Measurements from ENCODE around the gene LRRK1.

LRRK1 gene

DNA sequence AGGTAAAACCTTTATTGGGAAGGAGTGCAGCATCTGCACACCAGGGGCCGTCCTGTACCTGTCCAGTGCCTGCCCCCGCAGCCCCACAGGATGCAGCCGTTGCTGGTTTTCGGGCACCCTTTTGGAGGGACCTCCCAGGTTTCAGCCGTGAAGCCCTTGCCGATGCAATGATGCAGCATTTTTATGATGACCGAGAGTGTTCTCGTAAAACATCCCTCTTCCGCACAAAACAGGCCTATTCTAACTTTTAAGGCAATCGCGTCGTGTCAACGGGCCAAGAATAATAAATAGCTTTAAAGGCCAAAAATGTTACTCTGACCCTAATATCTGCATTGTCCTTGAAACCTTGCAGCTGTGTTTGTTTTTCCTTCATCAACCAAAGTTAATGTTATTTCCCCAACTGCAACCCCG lies 126.1 kb downstream of the LRRK1 start:
- Histone ChIP-seq H2AFZ (ENCODE audit: low read depth, low read length) (no peak overlapping the region), H3K36me3 (replicated peaks; ENCODE audit: low read depth, low read length) (peaks cover 82% of the 10 kb centered on the region), H3K9me3 (ENCODE audit: insufficient read depth, low read length) (no peaks in the 10 kb centered on the region), H4K20me1 (ENCODE audit: insufficient read depth, low read length) (no peaks in the 10 kb centered on the region), H3K9ac (ENCODE audit: low read length) (no peak overlapping the region), H3K4me3 (ENCODE audit: low read length) (no peak overlapping the region), H3K27me3 (ENCODE audit: low read depth, low read length) (no peaks in the 10 kb centered on the region), H3K4me2 (ENCODE audit: low read length) (no peak overlapping the region), H3K79me2 (ENCODE audit: low read length) (no peaks in the 10 kb centered on the region), H3K27ac (ENCODE audit: low read length) (no peak overlapping the region), H3K4me1 (ENCODE audit: low read length) (peaks cover 14% of the 10 kb centered on the region)
- no peak for TF ChIP-seq EZH2phosphoT487 (IDR thresholded peaks at IDR 0.05; ENCODE audit: low read depth)
- TF ChIP-seq, protein P1, sequence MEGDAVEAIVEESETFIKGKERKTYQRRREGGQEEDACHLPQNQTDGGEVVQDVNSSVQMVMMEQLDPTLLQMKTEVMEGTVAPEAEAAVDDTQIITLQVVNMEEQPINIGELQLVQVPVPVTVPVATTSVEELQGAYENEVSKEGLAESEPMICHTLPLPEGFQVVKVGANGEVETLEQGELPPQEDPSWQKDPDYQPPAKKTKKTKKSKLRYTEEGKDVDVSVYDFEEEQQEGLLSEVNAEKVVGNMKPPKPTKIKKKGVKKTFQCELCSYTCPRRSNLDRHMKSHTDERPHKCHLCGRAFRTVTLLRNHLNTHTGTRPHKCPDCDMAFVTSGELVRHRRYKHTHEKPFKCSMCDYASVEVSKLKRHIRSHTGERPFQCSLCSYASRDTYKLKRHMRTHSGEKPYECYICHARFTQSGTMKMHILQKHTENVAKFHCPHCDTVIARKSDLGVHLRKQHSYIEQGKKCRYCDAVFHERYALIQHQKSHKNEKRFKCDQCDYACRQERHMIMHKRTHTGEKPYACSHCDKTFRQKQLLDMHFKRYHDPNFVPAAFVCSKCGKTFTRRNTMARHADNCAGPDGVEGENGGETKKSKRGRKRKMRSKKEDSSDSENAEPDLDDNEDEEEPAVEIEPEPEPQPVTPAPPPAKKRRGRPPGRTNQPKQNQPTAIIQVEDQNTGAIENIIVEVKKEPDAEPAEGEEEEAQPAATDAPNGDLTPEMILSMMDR (IDR thresholded peaks at IDR 0.05; ENCODE audit: low read depth, low read length) = no peak

DNA sequence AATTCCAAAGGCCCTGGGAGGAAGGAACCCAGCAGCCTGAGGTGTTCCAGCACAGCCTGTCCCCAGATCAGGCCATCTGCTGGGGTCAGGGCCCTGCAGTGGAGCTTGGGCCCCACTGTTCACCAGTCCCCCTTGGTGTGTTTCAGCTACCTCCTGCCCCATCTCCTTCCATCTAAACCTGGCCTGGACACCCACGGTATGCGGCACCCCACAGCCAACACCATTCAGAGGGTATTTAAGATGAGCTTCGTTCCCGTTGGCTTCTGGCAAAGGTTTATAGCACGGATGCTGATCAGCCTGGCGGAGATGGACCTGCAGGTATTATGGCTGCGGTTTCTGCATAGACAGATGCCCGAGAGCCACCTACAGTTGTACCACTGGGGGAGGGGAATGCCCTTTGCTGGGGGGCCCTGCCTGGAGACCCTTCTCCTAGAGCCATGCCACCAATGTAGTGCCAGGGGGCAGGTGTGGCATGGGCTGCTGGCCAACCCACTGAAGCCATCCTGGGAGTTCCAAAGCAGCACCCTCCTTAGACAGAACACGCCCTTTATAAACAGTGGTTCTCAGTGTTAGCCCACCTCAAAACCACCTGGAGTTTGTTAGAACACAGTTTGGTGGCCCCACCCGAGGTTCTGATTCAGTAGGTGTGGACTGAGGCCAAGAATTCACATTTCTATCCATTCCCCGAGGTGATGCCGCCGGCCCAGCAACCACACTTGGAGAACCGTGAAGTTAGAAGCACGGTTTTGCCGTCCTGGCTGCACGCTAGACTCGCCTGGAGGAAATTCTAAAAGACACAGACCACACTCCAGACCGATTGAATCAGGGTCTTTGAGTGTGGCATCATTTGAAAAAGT lies 126.9 kb downstream of the LRRK1 start:
- H3K79me2 ChIP-seq (ENCODE audit: low read length) = no peaks in the 10 kb centered on the region
- no peak overlapping the region for H2AFZ ChIP-seq (ENCODE audit: low read depth, low read length)
- peaks cover 22% of the 10 kb centered on the region for H3K4me1 ChIP-seq (ENCODE audit: low read length)
- H4K20me1 ChIP-seq (ENCODE audit: insufficient read depth, low read length) = 0 out of 2 replicates have a peak, but pooled peaks cover 8% of the 10 kb centered on the region
- H3K9me3 ChIP-seq (ENCODE audit: insufficient read depth, low read length) = no peaks in the 10 kb centered on the region
- H3K27ac ChIP-seq (ENCODE audit: low read length) = no peak overlapping the region
- no peak for TF ChIP-seq EZH2phosphoT487 (IDR thresholded peaks at IDR 0.05; ENCODE audit: low read depth)
- TF ChIP-seq, protein P1 (IDR thresholded peaks at IDR 0.05; ENCODE audit: low read depth, low read length) = no peak
- peaks cover 79% of the 10 kb centered on the region for H3K36me3 ChIP-seq (replicated peaks; ENCODE audit: low read depth, low read length)
- H3K4me3 ChIP-seq (ENCODE audit: low read length) = no peak overlapping the region
- H3K27me3 ChIP-seq (ENCODE audit: low read depth, low read length) = no peaks in the 10 kb centered on the region
- no peak overlapping the region for H3K4me2 ChIP-seq (ENCODE audit: low read length)
- no peak overlapping the region for H3K9ac ChIP-seq (ENCODE audit: low read length)

DNA sequence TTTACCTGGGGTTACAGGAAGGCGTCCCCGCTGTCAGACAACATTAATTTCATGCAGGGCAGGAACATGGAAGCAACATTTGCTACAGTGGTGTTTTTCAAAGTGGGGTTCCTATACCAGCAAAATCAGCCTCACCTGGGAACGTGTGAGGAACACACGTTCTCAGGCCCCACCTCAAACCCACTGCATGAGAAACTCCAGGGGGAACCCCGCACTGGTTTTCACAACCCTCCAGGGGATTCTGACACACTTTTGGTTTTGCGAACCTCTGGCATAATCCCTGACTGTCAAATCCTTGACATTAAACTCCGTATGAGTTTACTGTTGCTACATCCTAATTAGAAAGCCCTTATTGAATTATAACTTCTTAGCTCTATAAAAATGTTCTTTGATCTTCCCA lies 127.7 kb downstream of the LRRK1 start:
- H3K9me3 ChIP-seq (ENCODE audit: insufficient read depth, low read length) = no peaks in the 10 kb centered on the region
- no peaks in the 10 kb centered on the region for H3K79me2 ChIP-seq (ENCODE audit: low read length)
- no peak overlapping the region for H3K4me3 ChIP-seq (ENCODE audit: low read length)
- H3K4me2 ChIP-seq (ENCODE audit: low read length) = no peak overlapping the region
- peaks cover 29% of the 10 kb centered on the region for H3K4me1 ChIP-seq (ENCODE audit: low read length)
- H2AFZ ChIP-seq (ENCODE audit: low read depth, low read length) = no peak overlapping the region
- no peak for TF ChIP-seq EZH2phosphoT487 (IDR thresholded peaks at IDR 0.05; ENCODE audit: low read depth)
- TF ChIP-seq, protein P1 (IDR thresholded peaks at IDR 0.05; ENCODE audit: low read depth, low read length) = no peak
- no peak overlapping the region for H3K9ac ChIP-seq (ENCODE audit: low read length)
- H3K27ac ChIP-seq (ENCODE audit: low read length) = no peak overlapping the region
- 0 out of 2 replicates have a peak, but pooled peaks cover 9% of the 10 kb centered on the region for H4K20me1 ChIP-seq (ENCODE audit: insufficient read depth, low read length)
- H3K36me3 ChIP-seq (replicated peaks; ENCODE audit: low read depth, low read length) = peaks cover 78% of the 10 kb centered on the region
- H3K27me3 ChIP-seq (ENCODE audit: low read depth, low read length) = no peaks in the 10 kb centered on the region

DNA sequence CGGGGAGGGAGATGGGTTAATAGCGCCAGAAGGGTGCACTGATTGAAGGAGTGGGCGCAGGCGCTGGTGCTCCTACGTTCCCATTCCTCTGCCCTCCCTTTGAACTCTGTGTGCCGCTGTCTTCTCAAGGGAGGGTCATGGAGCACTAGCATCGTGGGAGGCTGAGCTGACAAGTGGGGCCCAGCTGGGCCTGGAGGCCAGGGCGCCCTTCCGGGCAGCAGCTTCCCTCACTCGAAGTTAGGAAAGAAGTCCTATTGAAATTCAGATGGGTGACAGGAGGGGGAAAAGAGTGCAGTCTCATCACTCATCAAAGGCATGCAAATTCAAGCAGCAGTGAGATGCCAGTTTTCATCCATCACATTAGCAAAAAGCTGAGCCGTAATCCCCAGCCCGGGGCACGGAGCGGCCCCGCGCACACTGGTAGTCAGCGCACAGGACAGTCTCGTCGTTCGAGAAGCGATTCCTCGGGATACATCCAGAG lies 128.2 kb downstream of the LRRK1 start:
- Histone ChIP-seq H3K4me1 (ENCODE audit: low read length) (peaks cover 29% of the 10 kb centered on the region), H3K9ac (ENCODE audit: low read length) (no peak overlapping the region), H3K27me3 (ENCODE audit: low read depth, low read length) (no peaks in the 10 kb centered on the region), H3K9me3 (ENCODE audit: insufficient read depth, low read length) (no peaks in the 10 kb centered on the region), H3K36me3 (replicated peaks; ENCODE audit: low read depth, low read length) (peaks cover 79% of the 10 kb centered on the region), H3K4me2 (ENCODE audit: low read length) (no peak overlapping the region), H4K20me1 (ENCODE audit: insufficient read depth, low read length) (0 out of 2 replicates have a peak, but pooled peaks cover 9% of the 10 kb centered on the region), H2AFZ (ENCODE audit: low read depth, low read length) (no peak overlapping the region), H3K4me3 (ENCODE audit: low read length) (no peak overlapping the region), H3K79me2 (ENCODE audit: low read length) (no peaks in the 10 kb centered on the region), H3K27ac (ENCODE audit: low read length) (no peak overlapping the region)
- TF ChIP-seq EZH2phosphoT487 (IDR thresholded peaks at IDR 0.05; ENCODE audit: low read depth) = no peak
- TF ChIP-seq, protein P1 (IDR thresholded peaks at IDR 0.05; ENCODE audit: low read depth, low read length) = no peak

All from OCI-LY3 (cell line).